ENCODE measurements around the gene C5orf46.

Gene C5orf46

GRCh38 chr5:147857302-147858129 lies 48.8 kb downstream of the C5orf46 start:
- peak; percentile 78 for DNase-seq

- DNase-seq: no peak
Observed at GRCh38 chr5:147856801-147857200, 49.5 kb downstream of the C5orf46 start.

GRCh38 chr5:147855774-147856069 lies 50.6 kb downstream of the C5orf46 start:
- DNase-seq: no peak

- no peak for DNase-seq
Observed at GRCh38 chr5:147854894-147855773, 51.2 kb downstream of the C5orf46 start.

- no peak for DNase-seq
Observed at GRCh38 chr5:147854331-147854730, 52.0 kb downstream of the C5orf46 start.

- peak; percentile 4 for DNase-seq
Observed at GRCh38 chr5:147853372-147853987, 52.9 kb downstream of the C5orf46 start.

GRCh38 chr5:147852365-147852764 lies 54.0 kb downstream of the C5orf46 start:
- no peak for DNase-seq

GRCh38 chr5:147851578-147851977 lies 54.8 kb downstream of the C5orf46 start:
- DNase-seq: no peak

GRCh38 chr5:147849226-147849625 lies 57.1 kb downstream of the C5orf46 start:
- no peak for DNase-seq

- DNase-seq: no peak
Observed at GRCh38 chr5:147845618-147846017, 60.7 kb downstream of the C5orf46 start.

- no peak for DNase-seq
Observed at GRCh38 chr5:147844846-147845245, 61.5 kb downstream of the C5orf46 start.

- DNase-seq: no peak
Observed at GRCh38 chr5:147842869-147843268, 63.5 kb downstream of the C5orf46 start.

Data from hematopoietic multipotent progenitor cell treated with erythropoietin and hydrocortisone succinate and interleukin-3 and kit ligand, for 4 days (in vitro differentiated cells).